H1 (cell line): ENCODE measurements around the gene OTP. TPM values are rescaled to one million over a fixed set of nuclear protein-coding genes. Genes with fewer than 3 reads are reported as not detected.

Source experiments
- CREB1 ChIP-seq: IDR thresholded peaks from 2 replicates; pipeline ENCODE4 v1.6.1; 2012; ENCODE audit warnings: inconsistent platforms
- JUND ChIP-seq: IDR thresholded peaks from 2 replicates; pipeline ENCODE4 v1.6.1; 2011; ENCODE audit warnings: mild to moderate bottlenecking, improper control_type of control experiment, low read length
- SIRT6 ChIP-seq: IDR thresholded peaks from one replicate; pipeline ENCODE4 v1.7.1; 2012; ENCODE audit warnings: low read length, inconsistent platforms
- polyA plus RNA-seq, 7 experiments: library from polyadenylated mRNA; depleted of rRNA in 3 of 7; stranded (reverse) in 5 of 7; unstranded in 2 of 7; fragments of >200 nt in 5 of 7; fragments of 200-250 nt in 2 of 7; gene quantifications; 1 replicate in 5 of 7; 2 replicates in 1 of 7; 4 replicates in 1 of 7; pipeline versions ENCODE4 v1.2.1 to v1.2.3, GENCODE V29; 2011 to 2013; ENCODE audit warnings: missing spikeins in 2 of 7, mixed read lengths in 2 of 7
- total RNA-seq: library from RNA; stranded (reverse); fragmentation: NEBNext Ultra II Directional; extraction: Animal tissue kit (Norgen Biotek cat#: 25700); gene quantifications from 2 replicates; pipeline ENCODE4 v1.2.1, GENCODE V29; 2021

Gene OTP
- total and polyA plus RNA-seq, 2 of the 8 experiments (the other 6 are each of a cell fraction or from before 2014, with no cell fraction given), result not detected

DNA sequence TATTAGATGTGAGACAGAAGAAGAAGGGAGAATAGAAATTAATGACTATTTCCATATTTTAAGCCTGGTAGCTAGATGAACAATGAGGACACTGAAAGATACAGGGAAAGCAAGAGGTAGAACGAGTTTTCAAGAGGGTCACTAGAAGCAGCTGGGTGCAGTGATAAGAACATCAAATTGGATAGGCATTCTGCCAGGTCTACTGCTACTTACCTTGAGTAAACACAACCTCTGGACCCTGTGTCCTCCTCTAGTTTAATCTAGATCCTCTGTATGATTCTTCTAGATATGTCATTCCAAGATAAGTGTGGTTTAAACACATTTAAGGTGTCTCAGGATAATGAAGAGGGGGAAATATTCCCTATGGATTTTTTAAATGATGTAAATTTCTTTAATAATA, 31.2 kb downstream of the OTP start (continued):
- no peak for TF ChIP-seq SIRT6
- no peak for TF ChIP-seq CREB1
- TF ChIP-seq JUND, result no peak
- TF ChIP-seq, all 59 proteins: peak for 0
